Eye (tissue), 1 donor: Measurements from ENCODE around the gene SP110.
A peak's percentile ranks its signal among the peaks of the same experiment; 100 is the strongest.
"Not testable (repeated sequence)": the region's sequence is repeated elsewhere in the genome, so short reads cannot be mapped to it uniquely, and the experiment has no call there.

Source experiments
- DNase-seq: peaks from one replicate; pipeline ENCODE4 v3.0.0-alpha.2; 2015

The SP110 gene

GRCh38 chr2:230219419-230220331 lies at the start of gene SP110:
Gene SP110 (minus strand): TSS chr2:230219984. CDS start chr2:230216927, 3,057 bp downstream.
- DNase-seq = peak; percentile 88

- DNase-seq = no peak
Measured at GRCh38 chr2:230268606-230269243, 48.9 kb upstream of the SP110 start.

- no peak for DNase-seq
Measured at GRCh38 chr2:230267556-230267955, 47.8 kb upstream of the SP110 start.

GRCh38 chr2:230267059-230267458 lies 47.3 kb upstream of the SP110 start:
- DNase-seq = no peak

DNA sequence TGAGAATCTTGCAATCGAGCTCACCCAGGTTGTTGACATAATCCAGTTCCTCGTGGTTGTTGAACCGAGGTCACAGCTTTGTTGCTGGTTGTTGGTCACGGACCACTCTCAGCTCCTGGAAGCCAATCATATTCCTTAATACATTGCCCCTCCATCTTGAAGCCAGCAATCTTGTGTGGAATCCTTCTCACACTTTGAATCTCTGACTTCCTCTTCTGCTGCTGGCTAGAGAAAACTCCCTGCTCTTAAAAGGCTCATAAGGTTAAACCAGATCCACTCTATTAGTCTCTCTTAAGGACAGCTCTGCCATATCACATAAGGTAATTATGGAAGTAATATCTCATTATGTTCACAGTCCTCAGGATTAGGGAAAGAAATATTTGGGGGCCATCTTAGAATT lies 46.9 kb upstream of the SP110 start:
- no peak for DNase-seq

- not testable (repeated sequence) for DNase-seq
Measured at GRCh38 chr2:230264945-230265344, 45.2 kb upstream of the SP110 start.

DNA sequence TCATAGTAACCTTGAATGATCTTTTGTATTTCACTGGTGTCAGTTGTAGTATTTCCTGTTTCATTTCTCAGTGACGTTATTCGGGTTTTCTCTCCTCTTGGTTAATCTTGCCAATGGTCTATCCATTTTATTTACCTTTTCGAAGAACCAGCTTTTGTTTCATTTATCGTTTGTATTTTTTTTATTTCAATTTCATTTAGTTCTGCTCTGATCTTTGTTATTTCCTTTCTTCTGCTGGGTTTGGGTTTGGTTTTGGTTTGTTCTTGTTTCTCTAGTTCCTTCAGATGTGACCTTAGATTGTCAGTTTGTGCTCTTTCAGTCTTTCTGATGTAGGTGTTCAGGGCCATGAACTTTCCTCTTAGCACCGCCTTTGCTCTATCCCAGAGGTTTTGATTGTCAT lies 42.5 kb upstream of the SP110 start:
- DNase-seq = no peak

- DNase-seq = peak; percentile 11
Measured at GRCh38 chr2:230258483-230258882, 38.7 kb upstream of the SP110 start.

DNA sequence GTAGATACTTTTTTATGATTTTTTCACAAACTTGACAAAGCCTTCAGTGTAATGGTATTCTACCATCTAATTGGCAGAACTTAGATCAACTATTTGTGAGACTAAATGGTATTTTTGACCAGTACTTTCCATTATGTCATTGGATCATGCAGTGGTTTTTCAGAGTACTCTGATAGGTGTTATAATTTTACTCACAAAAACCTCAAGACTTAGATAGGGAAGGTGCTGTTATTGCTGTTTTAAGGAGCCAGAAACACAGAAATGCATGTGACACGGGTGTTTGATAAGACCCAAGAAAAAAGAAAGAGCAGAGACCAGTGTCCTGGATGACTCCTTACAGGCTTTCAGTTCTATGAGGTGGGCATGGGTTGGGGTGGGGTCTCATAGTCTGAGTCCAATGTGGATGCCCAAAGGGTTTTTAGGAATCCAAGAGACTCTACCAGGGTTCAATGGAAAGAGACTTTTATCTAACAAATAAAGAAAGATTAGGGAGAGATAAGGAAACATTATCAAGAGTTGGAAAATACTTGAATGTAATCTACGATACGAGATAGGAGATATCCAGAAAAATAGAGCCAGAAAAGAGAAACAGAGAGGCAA lies 37.0 kb upstream of the SP110 start:
- DNase-seq = no peak

GRCh38 chr2:230254152-230254881 lies 34.5 kb upstream of the SP110 start:
- no peak for DNase-seq

DNA sequence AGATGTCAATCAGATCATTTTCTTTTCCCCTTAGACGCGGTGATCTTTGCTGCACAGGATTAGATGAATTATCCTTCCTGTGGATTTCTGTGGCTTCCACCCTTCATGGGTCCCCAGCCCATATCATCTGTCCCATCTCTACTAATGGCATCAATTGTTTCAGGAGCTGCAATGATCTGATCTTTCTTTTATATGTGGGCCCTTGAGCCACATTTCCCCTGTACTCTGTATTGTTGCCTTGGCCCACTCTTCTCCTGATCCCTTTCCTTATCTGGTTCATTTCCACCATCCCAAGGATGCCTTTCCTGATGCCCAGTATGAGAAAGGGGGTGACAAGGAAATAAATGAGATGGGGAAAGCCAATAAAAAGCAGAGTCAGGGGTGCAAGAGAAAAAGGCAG lies 30.4 kb upstream of the SP110 start:
- DNase-seq = no peak

DNA sequence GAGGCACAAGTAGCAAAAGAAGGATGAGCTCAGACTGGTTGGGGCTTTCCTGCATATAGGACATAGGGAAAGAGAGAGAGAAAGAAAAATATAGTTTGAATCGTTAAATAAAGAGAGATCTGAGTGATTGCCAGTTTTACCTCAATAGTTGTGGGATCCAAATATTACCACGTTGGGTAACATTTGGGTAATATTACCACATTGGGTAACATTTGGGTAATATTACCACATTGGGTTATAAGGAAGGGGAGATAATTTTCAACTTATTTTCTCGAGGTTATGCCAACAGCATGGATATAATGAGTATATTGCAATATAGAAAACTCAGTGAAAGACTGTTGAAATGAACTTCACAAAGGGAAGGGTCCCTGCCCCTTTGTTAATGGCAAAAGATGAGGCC lies 26.4 kb upstream of the SP110 start:
- no peak for DNase-seq

- DNase-seq = no peak
Measured at GRCh38 chr2:230244211-230244610, 24.4 kb upstream of the SP110 start.

- DNase-seq = no peak
Measured at GRCh38 chr2:230234845-230235244, 15.1 kb upstream of the SP110 start.

DNA sequence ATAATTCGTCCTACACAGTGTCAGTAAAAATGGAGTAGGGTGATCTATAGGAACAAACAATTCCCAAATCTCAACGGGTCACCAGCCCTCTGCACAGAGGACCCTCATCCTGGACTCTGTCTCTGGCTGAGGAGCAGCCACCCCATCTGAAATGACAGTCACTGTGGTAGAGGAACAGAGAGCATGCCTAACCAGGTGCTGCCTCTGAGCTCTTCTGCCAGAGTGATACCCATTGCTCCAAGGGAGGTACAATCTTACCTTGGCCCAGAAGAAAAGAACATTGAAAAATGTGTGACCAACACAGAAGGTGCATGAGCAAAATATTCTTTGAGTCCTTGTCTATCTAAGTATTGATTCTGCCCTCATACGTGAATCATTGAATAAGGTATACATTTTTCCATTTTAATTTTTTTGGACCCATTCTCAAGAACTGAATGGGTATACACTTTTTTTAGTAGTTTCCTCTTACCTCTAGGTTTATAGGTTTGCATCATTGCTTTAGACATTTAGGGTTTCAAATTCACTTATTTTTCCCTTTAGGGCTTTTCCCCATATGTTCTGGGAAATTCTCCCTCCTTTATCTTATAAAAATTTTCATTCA lies 14.4 kb upstream of the SP110 start:
- no peak for DNase-seq

GRCh38 chr2:230231251-230231650 lies 11.5 kb upstream of the SP110 start:
- DNase-seq = no peak

DNA sequence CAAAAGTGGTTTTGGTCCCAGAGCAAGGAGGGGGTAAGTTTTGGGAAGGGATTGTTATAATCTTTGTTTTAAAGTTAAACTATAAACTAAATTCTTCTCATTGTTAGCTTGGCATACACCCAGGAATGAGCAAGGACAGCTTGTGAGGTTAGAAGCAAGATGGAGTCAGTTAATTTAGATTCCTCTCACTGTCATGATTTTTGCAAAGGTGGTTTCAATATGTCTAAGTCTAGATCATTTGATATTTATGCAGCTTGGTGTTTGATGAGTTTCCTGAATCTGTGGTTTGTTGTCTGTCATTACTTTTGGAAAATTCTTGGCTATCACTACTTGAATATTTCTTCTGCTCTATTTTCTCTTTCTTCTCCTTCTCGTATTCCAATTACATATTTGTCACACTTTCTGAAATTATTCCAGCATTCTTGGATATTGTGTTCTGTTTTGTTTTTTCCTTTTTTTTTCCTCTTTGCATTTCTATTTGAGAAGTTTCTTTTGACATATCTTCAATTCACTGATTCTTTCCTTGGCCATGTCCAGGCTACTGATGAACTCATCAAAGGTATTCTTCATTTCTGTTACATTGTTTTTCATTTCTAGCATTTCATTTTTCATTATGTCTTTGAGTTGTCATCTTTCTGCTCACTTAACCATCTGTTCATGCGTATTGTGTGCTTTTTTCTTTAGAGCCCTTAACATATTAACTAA lies 10.9 kb upstream of the SP110 start:
- DNase-seq = no peak

GRCh38 chr2:230230087-230230486 lies 10.3 kb upstream of the SP110 start:
- DNase-seq = no peak

GRCh38 chr2:230227216-230227615 lies 7.4 kb upstream of the SP110 start:
- no peak for DNase-seq

DNA sequence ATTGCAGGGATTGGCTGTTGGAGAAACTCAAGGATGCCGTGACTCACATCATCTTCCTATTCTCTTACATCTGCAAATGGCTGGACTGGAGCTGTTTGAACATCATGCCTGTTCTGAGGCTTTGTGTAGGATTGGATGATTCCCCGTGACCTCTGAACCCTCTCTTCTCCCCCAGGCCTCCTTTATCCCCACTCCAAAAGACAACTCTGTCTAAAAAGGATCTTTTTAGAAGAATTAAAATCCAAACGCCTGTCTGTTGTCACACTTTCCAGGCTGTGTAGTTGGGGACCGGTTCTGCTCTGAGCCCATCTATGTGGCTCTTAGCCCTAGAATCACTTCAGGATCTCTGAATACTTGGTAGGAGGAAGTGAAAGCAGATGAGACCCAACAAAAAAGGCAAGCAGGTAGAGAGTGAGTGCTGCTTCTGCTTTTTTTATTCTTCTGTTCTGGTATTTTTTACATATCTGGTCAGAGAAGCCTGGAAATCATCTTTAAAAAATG lies 6.3 kb upstream of the SP110 start:
- no peak for DNase-seq

- no peak for DNase-seq
Measured at GRCh38 chr2:230225486-230225885, 5.7 kb upstream of the SP110 start, which contains the start of gene SP140. Gene SP140 (plus strand): TSS chr2:230225736. CDS start chr2:230225845, 109 bp downstream.

- DNase-seq = no peak
Measured at GRCh38 chr2:230224458-230224857, 4.7 kb upstream of the SP110 start.
